Measurements from ENCODE around the gene SBF2.
"Not testable (repeated sequence)": the region's sequence is repeated elsewhere in the genome, so short reads cannot be mapped to it uniquely, and the experiment has no call there.

The SBF2 gene

GRCh38 chr11:9990221-9990973 lies 303.6 kb downstream of the SBF2 start:
- DNase-seq, result no peak

- DNase-seq, result not testable (repeated sequence)
Observed at GRCh38 chr11:9987303-9987702, 306.7 kb downstream of the SBF2 start.

GRCh38 chr11:9982796-9983579 lies 311.0 kb downstream of the SBF2 start:
- DNase-seq, result no peak

DNA sequence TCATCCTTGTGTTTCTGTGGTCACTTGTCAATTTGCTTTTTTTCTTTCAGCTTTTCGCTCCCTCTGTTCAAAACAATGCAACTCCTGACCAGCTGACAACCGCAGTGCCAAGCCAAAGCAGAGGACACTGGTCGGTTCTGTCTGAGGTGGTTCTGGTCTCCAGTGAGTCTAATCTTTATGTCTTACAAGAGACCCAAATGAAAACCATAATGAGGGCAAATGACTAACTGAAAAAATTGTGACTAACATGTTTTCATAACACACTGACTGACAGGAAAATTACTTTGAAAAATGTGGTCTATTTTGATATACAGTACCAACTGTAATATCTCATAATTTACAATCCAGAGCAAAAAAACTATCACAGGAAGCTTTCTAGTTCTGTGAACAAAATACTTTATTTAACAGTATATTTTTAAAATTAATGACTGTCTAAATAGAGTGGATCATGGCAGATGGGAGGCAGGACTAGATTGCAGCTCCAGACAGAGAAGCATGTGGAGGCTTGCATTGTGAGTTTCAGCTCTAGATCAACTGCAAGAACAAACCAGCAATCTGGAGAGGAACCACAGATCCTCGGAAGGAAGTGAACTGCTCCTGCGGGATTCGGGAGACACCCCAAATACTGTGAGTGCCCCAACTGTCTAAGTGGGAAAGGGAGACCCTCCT lies 311.8 kb downstream of the SBF2 start:
- no peak for DNase-seq

GRCh38 chr11:9980931-9981330 lies 313.1 kb downstream of the SBF2 start:
- no peak for DNase-seq

- DNase-seq, result no peak
Observed at GRCh38 chr11:9977554-9977953, 316.5 kb downstream of the SBF2 start.

GRCh38 chr11:9974375-9974774 lies 319.6 kb downstream of the SBF2 start:
- DNase-seq, result no peak

- no peak for DNase-seq
Observed at GRCh38 chr11:9973921-9974320, 320.1 kb downstream of the SBF2 start.

DNA sequence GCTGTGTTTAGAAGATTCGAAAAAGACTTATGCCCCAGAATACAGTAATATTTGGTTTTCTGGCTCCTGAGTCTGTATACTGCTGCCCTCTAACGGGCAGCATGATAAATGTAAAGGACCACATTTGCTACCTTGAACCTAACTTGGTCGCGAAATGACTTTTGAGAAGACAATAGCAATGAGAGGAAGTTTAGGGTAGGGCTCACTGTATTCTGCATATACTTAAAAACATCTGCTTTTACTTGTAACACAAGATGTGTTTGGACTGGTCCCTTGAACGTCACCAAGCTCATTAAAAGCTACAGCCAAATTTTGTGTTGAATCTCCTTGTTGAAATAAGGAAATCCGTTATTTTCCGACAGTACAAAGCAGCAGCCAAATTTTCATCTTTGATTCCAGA lies 321.0 kb downstream of the SBF2 start:
- DNase-seq, result no peak

GRCh38 chr11:9971894-9972293 lies 322.1 kb downstream of the SBF2 start:
- DNase-seq, result no peak

DNA sequence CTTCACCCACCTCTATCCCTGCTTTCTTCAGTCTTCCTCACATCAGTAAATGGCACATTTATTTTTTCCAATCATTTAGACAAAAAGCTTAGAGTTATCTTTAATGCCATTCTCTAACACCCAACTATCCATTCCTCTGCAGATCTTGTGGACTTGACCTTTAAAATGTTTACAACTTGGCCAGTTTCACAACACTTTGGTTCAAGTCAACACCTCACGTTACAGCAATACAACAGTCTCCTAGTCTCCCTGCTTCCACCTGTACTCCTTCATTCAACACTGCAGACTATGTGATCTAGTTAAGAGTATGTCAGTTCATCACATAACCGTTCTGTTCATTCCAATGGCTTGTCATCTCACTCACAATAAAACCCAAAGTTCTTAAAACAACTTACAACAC lies 325.0 kb downstream of the SBF2 start:
- no peak for DNase-seq

- no peak for DNase-seq
Observed at GRCh38 chr11:9962722-9963121, 331.3 kb downstream of the SBF2 start.

- no peak for DNase-seq
Observed at GRCh38 chr11:9957072-9957471, 336.9 kb downstream of the SBF2 start.

DNA sequence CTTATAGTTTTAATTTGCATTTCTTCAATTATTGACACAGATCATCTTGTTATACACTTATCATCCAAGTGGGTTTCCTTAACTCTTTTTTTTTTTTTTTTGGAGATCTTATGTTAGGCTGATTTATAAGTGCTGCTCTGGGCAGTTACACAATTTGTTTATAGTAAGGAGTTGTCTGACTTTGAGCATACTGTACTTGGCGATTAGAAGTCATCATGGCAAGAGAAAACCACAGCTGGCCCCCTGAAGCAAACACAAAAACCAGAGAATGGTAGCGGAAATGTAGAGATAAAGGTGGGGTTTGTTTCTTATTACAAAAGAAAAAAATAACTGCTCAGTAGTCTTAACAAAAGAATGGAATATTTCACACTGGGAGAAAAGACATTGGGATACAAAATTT lies 337.5 kb downstream of the SBF2 start:
- no peak for DNase-seq

GRCh38 chr11:9955391-9955790 lies 338.6 kb downstream of the SBF2 start:
- DNase-seq, result no peak

DNA sequence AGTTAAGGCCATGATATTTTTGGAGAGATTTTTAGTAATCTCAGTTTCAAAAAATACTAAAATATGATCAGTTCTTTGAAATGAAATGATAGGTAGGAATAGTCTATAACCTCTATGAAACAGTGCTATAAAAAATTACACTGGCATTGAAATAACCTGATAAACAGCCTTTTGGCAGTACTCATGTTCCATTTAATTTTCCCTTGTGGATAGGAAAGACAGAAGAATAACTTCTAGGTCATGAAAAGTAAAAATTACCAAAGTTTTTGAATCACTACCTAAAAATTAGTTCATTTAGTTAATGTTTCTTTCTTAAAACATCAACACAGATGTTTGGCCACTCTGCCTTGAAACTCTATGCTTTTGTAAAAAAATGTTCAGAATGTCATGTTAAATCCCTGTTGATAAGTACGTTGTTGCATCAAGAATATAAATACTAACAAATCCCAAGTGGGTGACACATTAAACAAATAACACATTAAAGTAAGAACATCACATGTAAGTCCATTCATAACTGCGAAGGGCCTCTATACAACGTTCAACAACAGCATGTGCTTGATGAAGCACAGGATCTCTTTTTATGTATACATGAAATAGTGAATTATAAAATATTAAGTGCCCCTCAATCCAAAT lies 339.9 kb downstream of the SBF2 start:
- no peak for DNase-seq

DNA sequence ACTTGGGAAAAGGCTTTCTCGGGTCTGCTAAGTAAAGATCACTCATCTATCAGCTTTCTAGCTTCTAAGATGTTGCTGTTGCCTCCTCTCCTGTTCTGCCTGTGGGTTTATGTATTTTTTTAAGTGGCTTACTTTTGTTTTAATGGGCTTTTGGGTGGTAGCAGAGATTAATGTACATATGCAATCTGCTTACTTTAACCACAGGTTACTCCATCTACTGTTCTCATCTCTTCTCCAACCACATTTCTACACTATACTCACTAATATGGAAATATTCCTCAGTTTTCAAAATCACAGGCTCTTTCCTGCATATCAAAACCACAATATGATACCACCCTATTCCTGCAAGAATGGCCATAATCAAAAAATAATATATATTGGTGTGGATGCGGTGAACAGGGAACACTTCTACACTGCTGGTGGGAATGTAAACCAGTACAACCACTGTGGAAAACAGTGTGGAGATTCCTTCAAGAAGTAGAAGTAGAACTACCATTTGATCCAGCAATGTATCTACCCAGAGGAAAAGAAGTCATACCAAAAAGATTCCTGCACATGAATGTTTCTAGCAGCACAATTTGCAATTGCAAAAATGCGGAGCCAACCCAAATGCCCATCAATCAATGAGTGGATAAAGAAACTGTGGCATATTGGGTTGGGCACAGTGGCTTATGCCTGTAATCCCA lies 341.4 kb downstream of the SBF2 start:
- DNase-seq, result no peak

- no peak for DNase-seq
Observed at GRCh38 chr11:9951807-9952206, 342.2 kb downstream of the SBF2 start.

DNA sequence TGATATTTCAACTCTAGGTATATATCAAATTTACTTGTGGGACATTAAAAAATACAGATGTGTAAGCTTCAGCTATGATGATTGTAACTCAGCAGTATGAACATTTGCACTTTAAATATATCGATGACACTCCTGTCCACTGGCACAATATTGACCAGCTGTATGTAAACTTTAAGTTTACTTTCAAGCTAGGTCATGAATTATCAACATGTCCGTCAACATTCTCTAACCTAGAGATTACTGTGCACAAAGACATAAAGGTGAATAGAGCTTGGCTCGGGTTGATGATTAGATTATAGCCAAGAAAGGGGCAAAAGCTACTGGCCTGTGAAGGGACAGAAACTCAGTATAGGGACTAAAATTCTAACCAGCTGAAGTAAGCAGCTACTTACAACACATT lies 343.6 kb downstream of the SBF2 start:
- DNase-seq, result no peak

DNA sequence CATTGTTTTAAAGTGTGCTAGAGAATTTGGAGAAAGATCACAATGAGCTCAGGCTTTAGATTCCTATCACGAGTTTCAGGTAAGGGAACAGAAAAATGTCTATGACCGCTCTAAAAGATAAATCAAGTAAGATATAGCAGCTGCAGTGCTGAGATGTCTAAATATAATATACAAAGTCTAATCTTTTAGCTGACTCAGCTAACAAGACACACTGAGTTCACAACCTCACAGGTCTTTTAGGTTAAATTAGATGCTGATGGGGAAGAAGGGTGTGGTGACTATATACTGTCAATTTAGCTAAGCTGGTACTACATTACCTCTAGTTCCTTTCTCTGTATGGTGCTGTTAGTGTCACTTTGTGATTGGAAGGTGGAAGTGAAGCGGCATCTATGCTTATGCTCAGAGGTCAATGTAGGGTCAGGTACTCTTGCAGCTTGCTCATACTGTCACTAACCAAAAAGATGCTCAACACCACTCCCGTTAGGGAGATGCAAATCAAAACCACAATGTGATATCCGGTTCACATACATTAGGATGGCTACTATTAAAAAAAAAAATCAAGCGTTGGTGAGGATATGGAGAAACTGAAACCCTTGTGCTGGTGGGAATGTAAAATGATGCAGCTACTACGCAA lies 346.7 kb downstream of the SBF2 start:
- DNase-seq, result no peak

- DNase-seq, result not testable (repeated sequence)
Observed at GRCh38 chr11:9945680-9946079, 348.3 kb downstream of the SBF2 start.

- no peak for DNase-seq
Observed at GRCh38 chr11:9943386-9944110, 350.5 kb downstream of the SBF2 start.
